NK-92 treated with Interleukin-12 subunit alpha and Interleukin-12 subunit beta, amount 100 ng/mL, for 24 hours (cell line): ENCODE data around the gene KRTAP22-1.

Experiments used
- DNase-seq: peaks from one replicate; lab custom pipeline; 2025; lab: John Stamatoyannopoulos, UW

The KRTAP22-1 gene

DNA sequence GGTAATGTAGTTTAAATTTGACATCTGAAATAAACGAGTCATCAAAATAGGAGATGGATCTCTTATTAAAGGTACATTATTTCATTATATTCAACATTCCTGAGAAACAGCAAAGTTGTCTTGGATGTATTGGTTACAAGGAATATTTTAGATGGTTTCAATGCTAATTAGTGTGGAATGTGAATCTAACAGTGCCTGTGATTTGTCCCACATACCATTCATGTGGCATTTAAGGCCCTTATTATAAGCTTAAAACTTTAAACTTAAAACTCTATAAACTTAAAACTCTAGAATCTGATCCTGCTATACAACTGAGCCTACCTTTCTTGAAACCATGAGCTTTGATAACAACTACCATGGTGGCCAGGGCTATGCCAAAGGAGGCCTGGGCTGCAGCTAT is at the start of gene KRTAP22-1:
TSS of gene KRTAP22-1 (plus strand) at position 301 of the 400 bp plus-strand sequence.
- DNase-seq = no peak

DNA sequence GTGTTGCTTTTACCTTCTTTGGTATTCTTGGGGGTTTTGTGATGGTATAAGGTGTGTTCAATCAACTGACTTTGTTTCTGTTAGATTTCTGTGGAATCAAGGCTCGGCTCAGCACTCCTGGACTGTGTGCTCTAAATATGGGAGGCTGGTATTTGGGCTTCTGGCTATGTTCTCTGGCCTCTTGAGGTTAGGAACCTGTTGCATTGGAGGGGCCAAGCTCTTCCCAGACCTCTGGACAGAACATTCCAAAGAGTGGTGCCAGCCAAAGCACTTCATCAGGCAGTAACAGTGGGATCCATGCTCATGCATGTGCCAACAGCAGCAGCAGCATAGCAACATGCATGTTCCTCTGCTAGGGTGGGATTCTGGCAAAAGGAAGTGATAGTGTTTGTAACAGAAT is 48.1 kb upstream of the KRTAP22-1 start:
- no peak for DNase-seq

DNA sequence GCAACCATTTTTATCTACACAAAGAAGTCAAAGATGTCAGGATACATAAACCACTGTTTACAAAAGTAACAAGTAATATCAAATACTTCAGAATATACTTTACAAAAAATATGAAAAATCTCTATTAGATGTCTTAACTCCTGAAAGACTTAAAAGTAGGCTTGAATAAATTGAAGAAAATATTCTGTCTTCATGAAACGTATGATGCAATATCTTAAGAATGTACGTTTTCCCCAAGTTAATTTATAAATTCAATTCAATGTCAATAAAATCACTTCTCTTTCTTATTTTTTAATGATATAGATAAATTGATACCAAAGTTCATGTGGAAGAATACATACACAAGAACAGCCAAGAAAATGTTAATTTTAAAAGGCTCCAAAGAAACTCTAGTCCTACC is 45.8 kb upstream of the KRTAP22-1 start:
- DNase-seq = no peak

DNA sequence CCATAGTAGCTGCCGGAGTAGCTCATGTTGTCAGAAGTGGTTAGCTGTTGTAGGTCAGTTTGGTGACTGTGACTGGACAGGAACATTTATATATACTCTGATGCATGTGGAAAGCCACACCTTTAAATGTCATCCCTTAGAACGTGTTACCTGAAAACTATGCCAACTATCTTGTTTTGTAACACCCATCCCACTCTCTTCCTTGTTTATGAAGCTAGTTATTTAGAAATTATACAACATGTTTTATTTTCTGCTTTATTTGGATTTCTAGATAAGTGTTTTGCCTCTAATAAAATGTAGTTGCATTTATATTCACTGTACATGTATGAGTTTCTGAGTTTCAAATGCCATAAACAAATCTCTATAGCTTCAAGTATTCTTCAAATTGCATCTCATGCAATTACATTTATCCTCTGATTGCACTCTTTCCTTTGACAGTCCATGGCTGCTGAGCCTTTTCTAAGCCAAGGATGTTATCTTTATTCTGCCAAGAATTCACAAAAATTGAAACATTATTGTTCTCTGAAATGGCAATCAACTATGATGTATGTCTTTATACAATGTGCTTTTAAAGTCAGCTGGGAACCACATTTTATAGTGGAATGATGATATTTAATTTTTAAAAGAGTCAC is 39.5 kb upstream of the KRTAP22-1 start, which contains the start of gene KRTAP19-7:
TSS of gene KRTAP19-7 (minus strand) at position 51 of the 632 bp plus-strand sequence. CDS start at position 26, 25 bp downstream.
- no peak for DNase-seq

DNA sequence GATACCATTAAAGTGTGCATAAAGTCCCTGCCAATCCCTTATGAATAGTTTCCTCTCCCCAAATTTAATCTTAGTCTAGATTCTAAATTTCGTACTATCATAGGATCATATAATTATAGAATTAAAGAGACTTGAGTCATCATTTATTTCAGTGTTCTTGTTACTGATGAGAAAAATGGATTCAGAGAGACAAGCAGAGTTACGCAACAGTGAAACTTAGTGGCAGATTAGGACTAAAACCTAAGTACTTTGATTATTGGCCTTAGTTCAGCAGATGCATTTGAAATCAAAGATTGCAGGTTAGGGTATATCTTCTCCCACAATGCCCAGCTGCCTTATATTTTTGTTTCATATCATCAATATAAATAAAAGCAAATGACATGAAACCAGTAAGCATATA is 38.9 kb upstream of the KRTAP22-1 start:
- no peak for DNase-seq

DNA sequence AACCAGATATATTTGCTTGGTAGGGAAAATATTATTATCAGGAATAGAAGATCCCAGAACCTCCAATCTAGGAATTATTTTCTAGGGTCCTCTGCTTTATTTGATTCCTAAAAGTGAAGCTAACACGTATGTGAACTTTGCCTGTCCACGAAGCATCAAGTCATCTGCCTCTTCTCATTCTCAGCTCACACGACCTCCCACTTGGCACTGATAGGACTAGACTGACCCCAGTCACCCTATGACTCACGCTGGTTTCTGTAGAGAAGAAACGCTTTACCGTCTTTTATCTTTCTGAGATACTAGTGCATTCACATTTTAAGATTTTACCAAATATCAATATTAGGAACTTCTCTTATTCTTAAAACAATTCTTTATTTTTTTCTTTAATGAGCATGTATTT is 37.8 kb upstream of the KRTAP22-1 start:
- no peak for DNase-seq

DNA sequence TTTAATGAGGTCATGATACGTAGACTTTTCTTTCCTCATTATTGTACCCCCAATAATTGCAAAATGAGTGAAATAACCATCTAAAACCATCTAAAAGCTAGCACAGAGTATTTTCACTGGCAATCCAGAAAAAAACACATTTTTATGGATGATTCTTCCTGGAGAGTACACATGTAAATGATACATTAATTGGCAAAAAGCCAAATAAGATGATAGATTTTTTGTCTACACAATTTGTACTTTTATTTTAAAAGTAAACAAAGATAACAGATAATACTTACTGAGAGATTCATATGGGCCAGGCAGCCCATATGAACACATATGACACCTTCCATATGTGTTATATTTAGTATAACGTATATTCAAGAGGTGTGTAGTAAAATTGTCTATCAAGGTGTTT is 37.3 kb upstream of the KRTAP22-1 start:
- DNase-seq = no peak

DNA sequence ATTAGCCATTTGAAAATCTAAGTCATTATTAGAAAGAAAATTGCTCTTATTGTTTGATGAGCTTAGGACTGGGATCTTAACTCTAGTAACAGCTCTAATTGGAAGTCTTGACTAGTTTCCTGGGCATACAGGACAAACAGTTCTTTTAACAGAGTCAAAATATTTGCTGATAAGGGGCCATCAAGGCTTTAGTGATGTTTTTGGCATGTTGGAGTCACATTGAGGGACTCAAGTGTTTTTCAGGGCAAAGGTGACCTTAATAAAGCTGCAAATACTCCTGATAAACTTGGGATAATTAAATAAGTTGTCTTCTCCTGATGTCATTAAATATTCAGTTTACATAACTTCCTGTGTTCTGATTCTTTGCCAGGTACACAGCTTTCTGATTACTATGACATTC is 33.3 kb upstream of the KRTAP22-1 start:
- no peak for DNase-seq

DNA sequence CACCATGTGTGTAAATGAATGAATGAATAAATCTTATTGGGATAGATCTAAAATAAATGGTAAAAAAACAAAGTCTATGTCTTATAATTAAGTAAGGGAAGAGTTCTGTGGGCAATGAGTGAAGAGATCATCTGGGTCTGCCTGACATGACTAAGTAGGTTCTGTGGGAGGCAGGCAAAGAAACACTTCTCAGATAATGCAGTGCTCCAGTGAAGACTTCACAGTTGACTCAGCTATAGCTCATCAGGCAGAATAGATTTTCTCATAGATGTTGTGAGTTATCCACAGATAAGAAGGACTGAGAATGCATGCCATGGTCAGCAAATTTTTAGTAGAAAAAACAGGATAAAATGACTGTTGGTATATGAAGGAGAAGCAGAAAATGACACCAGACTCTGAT is 23.1 kb upstream of the KRTAP22-1 start:
- DNase-seq = no peak

DNA sequence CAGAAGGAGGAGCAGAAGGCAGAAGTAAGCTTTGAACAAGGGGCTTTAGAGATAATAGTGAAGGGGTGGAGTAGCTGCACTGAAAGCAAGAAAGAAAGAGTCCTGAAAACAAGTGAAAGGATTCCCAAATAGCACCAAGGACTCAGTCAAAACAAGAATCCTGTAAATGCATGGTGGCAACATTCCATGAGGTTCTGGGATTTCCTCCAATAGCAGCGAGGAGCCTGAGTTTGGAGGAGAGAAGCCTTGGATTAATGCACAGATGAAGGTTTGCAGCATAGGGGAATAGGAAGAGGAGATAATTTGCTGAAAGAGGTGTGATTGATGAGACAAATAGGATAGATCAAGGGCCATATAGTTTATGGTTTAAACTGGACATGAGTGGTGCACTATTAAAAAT is 21.5 kb upstream of the KRTAP22-1 start:
- no peak for DNase-seq

DNA sequence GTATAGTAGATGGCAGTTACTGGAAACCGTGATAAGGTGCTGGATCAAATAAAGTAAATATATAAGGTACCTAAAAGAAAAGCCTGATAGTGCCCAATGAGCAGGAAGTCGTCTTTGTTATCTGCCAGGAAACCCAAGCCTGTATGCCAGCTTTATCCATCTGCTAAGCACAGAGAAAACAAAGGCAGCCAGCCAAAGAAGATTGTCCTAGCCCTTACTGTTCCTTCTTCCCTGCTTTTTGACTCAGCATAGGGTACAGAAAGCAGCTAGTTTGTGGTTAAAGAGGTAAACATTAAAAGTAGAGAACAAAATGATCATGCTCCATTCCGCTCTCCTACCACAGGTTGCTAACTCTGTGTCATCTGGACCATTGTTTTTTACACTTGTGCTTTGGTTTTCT is 20.8 kb upstream of the KRTAP22-1 start:
- DNase-seq = no peak

DNA sequence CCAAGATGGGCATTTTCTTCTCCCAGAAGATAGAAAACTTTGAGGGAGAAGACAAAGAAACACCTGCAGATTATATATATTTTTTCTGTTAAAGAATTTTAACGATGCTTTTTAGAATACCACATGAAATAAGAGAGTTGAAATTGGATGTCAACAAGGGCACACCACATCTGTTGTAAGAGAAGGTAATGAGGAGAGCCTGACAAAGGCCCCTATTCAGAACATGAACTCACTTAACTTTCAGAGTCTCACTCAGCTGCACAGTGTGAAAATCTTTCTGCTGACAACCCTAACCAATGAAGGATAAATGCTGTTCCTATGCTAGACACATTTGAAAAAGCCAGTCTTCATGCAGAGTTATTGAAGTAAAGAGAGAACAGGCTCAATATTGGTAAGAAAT is 18.0 kb upstream of the KRTAP22-1 start:
- no peak for DNase-seq

DNA sequence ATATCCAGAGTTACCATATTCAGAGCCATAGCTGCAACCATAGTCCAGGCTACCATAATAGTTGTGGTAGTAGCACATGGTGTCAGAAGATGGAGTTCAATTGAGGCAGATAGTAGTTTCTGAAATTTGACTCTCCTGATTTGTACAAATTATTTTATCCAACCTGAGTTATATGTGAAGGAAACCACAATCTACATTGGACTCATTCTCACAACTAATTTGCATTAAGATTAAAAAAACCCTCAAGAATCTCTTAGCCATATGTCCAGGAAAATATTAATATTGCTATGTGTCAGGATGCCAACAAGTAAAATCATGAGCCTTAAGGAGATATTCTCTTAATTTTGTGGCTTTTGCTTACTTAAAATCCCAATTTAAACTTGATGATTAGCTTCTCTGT is 10.6 kb upstream of the KRTAP22-1 start, which contains the start of gene KRTAP22-2:
TSS of gene KRTAP22-2 (minus strand) at position 101 of the 400 bp plus-strand sequence.
- DNase-seq = no peak

DNA sequence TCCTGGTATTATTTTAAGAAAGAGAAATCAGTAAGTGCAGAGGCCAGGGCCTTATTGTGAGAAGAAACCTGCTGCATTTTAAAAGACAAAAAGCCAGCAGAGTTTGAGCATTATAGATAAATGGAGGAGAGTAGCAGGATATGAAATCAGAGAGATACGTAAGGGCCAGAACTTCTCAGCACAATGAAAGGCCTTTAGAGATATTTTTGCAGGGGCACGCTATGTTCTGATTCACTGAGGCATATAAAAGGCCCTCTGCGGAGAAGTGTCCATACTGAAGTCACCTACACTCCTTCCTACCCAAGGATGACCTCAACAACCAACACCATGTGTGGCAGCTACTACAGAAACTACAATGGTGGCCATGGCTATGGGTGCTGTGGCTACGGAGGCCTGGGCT is 8.7 kb upstream of the KRTAP22-1 start, which contains the start of gene KRTAP6-3:
TSS of gene KRTAP6-3 (plus strand) at position 301 of the 400 bp plus-strand sequence. CDS start at position 307, 6 bp downstream.
- DNase-seq = no peak

DNA sequence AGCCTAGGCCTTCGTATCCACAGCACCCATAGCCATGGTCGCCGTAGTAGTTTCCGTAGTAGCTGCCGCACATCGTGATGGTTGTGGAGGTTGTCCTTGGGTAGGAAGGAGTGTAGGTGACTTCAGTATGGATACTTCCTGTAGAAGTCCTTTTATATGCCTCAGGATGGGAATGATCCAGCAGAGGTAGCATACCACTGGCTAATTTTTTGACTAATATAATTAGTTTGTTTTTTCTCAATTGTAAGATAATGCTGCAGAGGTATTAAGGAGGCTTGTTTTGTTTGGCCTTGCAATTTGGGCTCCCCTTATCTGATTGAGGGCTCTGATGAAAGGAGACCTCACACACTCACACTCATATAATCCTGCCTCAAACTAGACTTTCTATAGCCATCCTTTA is 2.1 kb upstream of the KRTAP22-1 start, which contains the start of gene KRTAP6-2:
TSS of gene KRTAP6-2 (minus strand) at position 101 of the 400 bp plus-strand sequence. CDS start at position 73, 28 bp downstream.
- no peak for DNase-seq

DNA sequence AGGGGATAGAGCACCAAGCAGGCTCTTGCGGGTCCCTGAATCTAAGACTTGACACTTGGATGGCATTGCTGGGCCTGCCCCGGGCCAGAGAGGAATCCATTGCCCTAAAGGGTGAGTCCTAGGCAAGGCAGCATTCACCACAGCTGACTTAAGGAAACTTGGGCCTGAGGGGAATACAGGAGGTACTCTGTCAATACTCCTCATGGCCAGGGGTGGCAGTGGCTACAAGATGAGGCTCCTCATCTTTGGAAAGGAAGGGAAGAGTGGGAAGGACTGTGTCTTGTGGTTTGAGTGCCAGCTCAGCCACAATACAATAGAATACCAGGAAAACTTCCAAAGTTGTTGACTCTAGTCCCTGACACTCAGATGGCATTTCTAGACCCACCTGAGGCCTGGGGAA is 5.1 kb downstream of the KRTAP22-1 start:
- DNase-seq = no peak

DNA sequence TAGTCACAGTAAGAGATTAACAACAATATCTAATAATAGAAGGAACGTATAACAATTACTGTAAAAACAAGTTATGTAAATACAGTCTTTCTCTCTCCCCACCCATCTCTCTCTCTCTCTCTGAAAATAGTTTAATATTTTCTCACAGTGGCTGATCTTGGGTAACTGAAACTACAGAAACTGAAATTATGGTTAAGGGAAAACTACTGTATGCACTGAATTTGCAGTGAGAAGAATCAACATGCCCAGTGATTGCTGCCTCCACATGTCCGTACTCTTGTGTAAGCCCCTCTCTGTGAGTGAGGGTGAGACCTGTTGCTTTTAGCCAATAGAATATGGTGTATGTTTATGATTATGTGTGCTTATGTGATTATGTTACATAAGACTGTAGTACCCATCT is 11.2 kb downstream of the KRTAP22-1 start:
- no peak for DNase-seq

DNA sequence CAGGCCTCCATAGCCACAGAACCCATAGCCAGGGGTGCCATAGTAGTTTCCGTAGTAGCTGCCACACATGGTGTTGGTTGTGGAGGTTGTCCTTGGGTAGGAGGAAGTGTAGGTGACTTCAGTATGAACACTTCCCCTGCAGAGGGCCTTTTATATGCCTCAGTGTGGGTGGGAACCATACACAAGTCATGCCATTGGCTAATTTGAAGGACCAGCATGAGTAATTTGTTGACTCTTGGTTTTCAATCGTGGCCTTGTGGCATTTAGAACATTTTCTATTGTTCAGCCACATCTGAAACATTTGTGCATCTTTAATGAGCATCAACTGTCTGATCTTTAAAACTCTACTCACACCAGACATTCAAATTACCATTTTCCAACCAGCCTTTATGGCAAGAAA is 12.9 kb downstream of the KRTAP22-1 start, which contains the start of gene KRTAP6-1:
TSS of gene KRTAP6-1 (minus strand) at position 95 of the 400 bp plus-strand sequence. CDS start at position 69, 26 bp downstream.
- no peak for DNase-seq

DNA sequence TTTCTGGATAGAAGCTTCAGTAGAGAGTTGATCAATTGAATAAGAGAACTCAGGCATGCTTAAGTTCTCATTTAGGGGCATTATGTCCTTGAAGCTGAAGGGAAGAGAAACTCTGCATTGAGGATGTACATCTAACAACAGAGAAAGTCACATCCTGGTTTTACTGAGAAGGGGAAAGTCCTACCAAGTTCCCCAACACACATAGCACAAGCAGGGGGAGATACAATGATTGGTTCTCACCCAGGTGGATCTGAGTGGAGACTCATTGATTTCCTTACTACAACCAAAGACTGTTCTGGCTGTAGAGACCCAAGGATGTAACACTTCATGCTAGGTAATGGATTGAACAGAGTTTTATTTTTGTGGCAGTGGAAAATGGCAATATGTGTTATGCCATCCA is 14.3 kb downstream of the KRTAP22-1 start:
- no peak for DNase-seq

DNA sequence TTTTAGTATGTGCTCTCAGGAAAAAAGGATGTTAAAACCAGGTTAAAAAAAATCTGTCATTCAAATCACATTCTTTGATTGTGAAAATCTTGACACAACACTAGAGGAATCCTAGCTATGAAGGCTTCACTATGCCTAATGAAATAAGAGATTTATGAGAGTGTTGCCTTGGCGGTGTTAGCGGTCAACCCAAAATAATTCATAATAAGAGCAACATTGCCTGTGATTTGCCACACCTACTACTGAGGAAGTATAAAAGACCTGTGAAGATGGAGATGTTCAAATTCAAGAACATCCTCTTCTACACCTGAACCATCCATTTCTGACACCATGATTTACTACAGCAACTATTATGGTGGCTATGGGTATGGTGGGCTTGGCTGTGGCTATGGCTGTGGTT is 15.2 kb downstream of the KRTAP22-1 start, which contains the start of gene KRTAP20-1:
TSS of gene KRTAP20-1 (plus strand) at position 301 of the 400 bp plus-strand sequence. CDS start at position 331, 30 bp downstream.
- DNase-seq = no peak

DNA sequence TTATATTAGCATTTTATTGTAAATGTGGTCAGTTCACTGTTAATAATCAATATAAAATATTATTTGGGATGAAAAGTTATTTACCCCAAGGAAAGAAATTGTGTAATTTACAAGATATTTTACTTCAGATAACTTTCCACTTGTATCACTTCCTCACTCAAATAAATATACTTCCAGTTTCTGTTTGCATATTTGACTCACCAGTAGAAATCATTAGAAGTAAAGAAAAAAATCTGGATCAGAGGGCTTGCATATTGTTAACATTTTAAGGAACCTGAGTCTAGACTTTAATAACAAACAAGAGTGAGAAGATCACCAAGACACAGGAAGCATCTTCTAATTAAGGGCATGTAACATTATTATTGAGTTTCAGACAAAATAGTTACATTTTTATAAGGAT is 19.2 kb downstream of the KRTAP22-1 start:
- DNase-seq = no peak

DNA sequence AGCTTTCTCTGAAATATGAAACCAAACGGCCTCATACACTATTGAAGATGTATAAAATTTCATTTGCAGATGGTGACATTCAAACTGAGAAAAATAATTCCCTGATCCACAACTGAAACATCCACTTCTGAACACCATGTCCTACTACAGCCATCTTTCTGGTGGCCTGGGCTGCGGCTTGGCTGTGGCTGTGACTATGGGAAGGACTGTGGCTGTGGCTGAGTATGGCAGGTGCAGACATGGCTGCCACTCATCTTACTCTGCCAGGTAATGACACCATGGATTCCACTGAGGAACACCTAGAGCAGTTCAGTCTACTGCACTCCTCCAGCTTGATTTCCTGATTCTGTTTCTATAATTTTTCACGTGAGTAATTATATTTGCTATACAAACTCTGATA is 19.6 kb downstream of the KRTAP22-1 start, which contains the start of gene KRTAP20-4:
TSS of gene KRTAP20-4 (plus strand) at position 106 of the 400 bp plus-strand sequence.
- DNase-seq = no peak

DNA sequence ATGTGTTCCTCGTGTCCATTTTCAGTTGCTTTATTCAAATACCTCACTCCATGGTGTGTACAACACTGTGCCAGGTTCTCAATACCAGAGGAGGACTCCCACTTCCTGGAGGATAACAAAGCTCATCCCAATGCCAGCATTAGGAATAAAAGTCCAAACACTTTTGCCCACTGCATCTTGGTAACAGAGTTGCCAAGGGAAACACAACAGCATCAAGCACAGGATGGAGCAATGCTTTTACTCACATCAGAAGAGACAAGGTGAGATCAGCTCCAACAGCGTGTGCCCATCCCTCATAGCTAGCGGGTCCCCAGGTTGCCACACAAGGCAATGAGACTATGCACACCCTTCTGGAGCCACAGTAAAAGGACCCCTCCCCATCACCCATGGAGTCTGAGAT is 22.5 kb downstream of the KRTAP22-1 start:
- DNase-seq = no peak
